ENCODE measurements around the gene PIK3R3. TPM values are rescaled to one million over a fixed set of nuclear protein-coding genes. Genes with fewer than 3 reads are reported as not detected.

Gene PIK3R3
- total RNA-seq, 1 experiment from 2014 or later = 12.4 TPM

DNA sequence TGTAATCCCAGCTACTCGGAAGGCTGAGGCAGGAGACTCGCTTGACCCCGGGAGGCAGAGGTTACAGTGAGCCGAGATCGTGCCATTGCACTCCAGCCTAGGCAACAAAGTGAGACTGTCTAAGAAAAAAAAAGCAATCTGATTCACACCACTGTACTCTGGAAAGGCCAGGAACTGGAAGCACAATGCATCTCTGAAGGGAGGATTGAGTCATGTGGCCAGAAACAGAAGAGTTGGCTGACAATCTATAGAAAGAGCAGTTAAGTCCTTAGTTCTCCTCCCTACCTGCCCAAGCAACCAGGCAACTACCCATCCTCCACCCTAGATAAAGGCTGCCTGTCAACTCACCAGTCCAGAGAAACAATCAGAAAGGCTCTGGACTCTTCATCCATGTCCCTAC, 45.9 kb downstream of the PIK3R3 start:
- no peaks in the 10 kb centered on the region for H3K79me2 ChIP-seq (ENCODE audit: insufficient read depth, low read length)
- H3K27ac ChIP-seq (ENCODE audit: insufficient read length, low read depth, low read length) = no peak overlapping the region
- H3T11ph ChIP-seq (ENCODE audit: low read length) = no peak overlapping the region
- H2BK5ac ChIP-seq (ENCODE audit: insufficient read length, low read length) = no peak overlapping the region
- no peak overlapping the region for H2BK120ac ChIP-seq (ENCODE audit: low read depth, low read length, poor library complexity, severe bottlenecking)
- no peak overlapping the region for H2AFZ ChIP-seq (ENCODE audit: low read length)
- no peak overlapping the region for H3K18ac ChIP-seq (ENCODE audit: insufficient read length, low read depth, low read length)
- H3K14ac ChIP-seq (ENCODE audit: insufficient read depth, low read length) = no peak overlapping the region
- no peaks in the 10 kb centered on the region for H3K23me2 ChIP-seq (ENCODE audit: insufficient read length, low read depth, low read length, poor library complexity, severe bottlenecking)
- no peaks in the 10 kb centered on the region for H3K36me3 Mint-ChIP-seq (ENCODE audit: insufficient read depth in 1 of 3, low read depth in 3 of 3)
- H4K8ac ChIP-seq (replicated peaks; ENCODE audit: insufficient read length, low read depth, low read length) = no peak overlapping the region
- peak overlapping the region in 1 of 3 experiments; percentile 17; a peak in 2 of 7 replicates for H3K27ac Mint-ChIP-seq
- no peaks in the 10 kb centered on the region for H3K79me1 ChIP-seq (ENCODE audit: insufficient read depth, low read depth, low read length, poor library complexity, severe bottlenecking)
- H3K27me3 Mint-ChIP-seq (ENCODE audit: low read depth) = no peaks in the 10 kb centered on the region
- no peak overlapping the region for H3K4me2 ChIP-seq (ENCODE audit: insufficient read depth, insufficient read length, low read length)
- H3K23ac ChIP-seq (ENCODE audit: insufficient read length, low read depth, low read length) = no peak overlapping the region
- TF ChIP-seq CTCF (conservative IDR thresholded peaks at IDR 0.05) = no peak
- no peak overlapping the region for H4K91ac ChIP-seq (ENCODE audit: insufficient read length, low read depth, low read length)
- H3K27me3 ChIP-seq (ENCODE audit: insufficient read depth, low read length) = no peaks in the 10 kb centered on the region
- no peak overlapping the region for H3K4me3 Mint-ChIP-seq
- no peak overlapping the region for H2BK20ac ChIP-seq (ENCODE audit: low read depth, low read length, poor library complexity, severe bottlenecking)
- H3K4me1 ChIP-seq (ENCODE audit: insufficient read depth, low read length) = no peaks in the 10 kb centered on the region
- H3K4ac ChIP-seq (ENCODE audit: low read depth, low read length) = no peak overlapping the region
- H4K20me1 ChIP-seq (ENCODE audit: control insufficient read depth, insufficient read depth, insufficient read length) = no peaks in the 10 kb centered on the region
- no CpG with 5 or more reads among the region's 5 CpGs for WGBS (ENCODE audit: extremely low coverage, insufficient read length, low lambda C conversion rate)
- H3K9me3 Mint-ChIP-seq = no peaks in the 10 kb centered on the region
- no peak overlapping the region for H3K56ac ChIP-seq (ENCODE audit: insufficient read length, low read depth, low read length)
- no peak overlapping the region for H2BK12ac ChIP-seq (ENCODE audit: insufficient read length, low read depth, low read length)
- no peak for DNase-seq
- no peak overlapping the region for H4K5ac ChIP-seq (ENCODE audit: insufficient read length, low read depth, low read length)
- H3K4me1 Mint-ChIP-seq = peaks cover 5 to 6% of the 10 kb centered on the region in 2 experiments
- H3K9me3 ChIP-seq (ENCODE audit: control insufficient read depth, low read depth, low read length) = no peaks in the 10 kb centered on the region
- H2AK5ac ChIP-seq (ENCODE audit: insufficient read length, low read length) = no peak overlapping the region
- no peak overlapping the region for H2BK15ac ChIP-seq (ENCODE audit: low read depth, low read length)
- no peak overlapping the region for H3K9ac ChIP-seq (ENCODE audit: extremely low read depth, insufficient read length, low read length)

All from H9 (cell line).